ENCODE data around the gene SMIM45.
A peak's percentile ranks its signal among the peaks of the same experiment; 100 is the strongest.

Gene SMIM45

DNA sequence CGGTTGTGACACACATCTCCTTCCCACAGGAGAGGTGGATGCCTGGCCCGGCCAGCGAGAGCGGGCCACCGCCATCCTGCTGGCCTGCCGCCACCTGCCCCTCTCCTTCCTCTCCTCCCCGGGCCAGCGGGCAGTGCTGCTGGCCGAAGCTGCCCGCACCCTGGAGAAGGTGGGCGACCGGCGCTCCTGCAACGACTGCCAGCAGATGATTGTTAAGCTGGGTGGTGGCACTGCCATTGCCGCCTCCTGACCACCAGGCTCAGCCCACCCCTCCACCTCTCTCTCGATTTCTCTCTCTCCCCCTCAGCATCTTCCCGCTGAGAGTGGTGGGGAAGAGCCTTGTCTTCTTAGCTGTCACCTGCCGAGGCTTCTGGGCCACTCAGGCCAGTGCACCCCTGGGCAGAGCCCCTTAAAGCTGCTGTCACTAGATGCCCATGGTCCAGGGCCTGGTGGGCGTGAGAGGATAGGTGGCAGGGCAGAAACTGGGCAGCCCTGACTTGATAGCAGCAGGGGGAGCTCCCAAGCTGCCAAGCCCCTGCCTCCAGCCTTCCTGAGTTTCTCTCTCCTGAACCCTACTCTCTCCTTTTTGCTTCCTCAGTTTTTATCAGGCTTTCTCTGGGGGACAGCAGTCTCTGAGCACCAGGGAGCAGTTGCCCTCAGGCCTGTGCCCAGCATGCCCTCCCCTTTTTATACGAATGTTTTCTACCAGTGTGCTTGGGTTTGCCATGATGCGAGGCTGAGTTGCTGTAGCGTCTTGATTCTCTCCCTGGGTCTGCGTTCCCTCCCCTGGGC, 46.3 kb upstream of the SMIM45 start:
- Histone ChIP-seq H2AK5ac (ENCODE audit: low read depth, low read length) (no peak overlapping the region), H4K91ac (replicated peaks; ENCODE audit: insufficient read length, low read length) (no peak overlapping the region), H2BK120ac (replicated peaks; ENCODE audit: low read depth, low read length) (no peak overlapping the region), H3K4ac (replicated peaks; ENCODE audit: insufficient read length, low read depth, low read length) (no peak overlapping the region), H4K8ac (ENCODE audit: extremely low read depth, insufficient read depth, low read length) (no peak overlapping the region), H2AFZ (ENCODE audit: low read length) (no peak overlapping the region), H3K14ac (ENCODE audit: insufficient read length) (no peak overlapping the region), H3K56ac (replicated peaks; ENCODE audit: insufficient read length, low read depth, low read length) (no peak overlapping the region), H3K27me3 (replicated peaks in 1 of 4; ENCODE audit: control insufficient read depth in 3 of 4, extremely low read depth in 1 of 4, insufficient read depth in 3 of 4, low read length in 3 of 4) (peaks cover 14 to 24% (median 20%) of the 10 kb centered on the region in 4 experiments), H3K4me2 (ENCODE audit: insufficient read depth in 1 of 2, low read depth in 2 of 2, low read length in 2 of 2) (no peak overlapping the region), H3K18ac (ENCODE audit: extremely low read depth, low read length) (no peak overlapping the region), H3K4me1 (replicated peaks in 1 of 4; ENCODE audit: control insufficient read depth in 3 of 4, insufficient read depth in 4 of 4, low read length in 3 of 4) (peaks cover 0 to 19% (median 6%) of the 10 kb centered on the region in 4 experiments; a peak in 4 of 7 replicates), H3K23me2 (ENCODE audit: low read depth, low read length) (peaks cover 2% of the 10 kb centered on the region; the same call in 1 of the 2 replicates), H3K36me3 (ENCODE audit: control insufficient read depth in 2 of 4, insufficient read depth in 4 of 4, low read length in 3 of 4) (peaks cover 18 to 40% (median 30%) of the 10 kb centered on the region in 4 experiments), H4K5ac (ENCODE audit: insufficient read length, low read depth, low read length) (no peak overlapping the region), H3K79me1 (ENCODE audit: low read depth, low read length) (no peaks in the 10 kb centered on the region), H3K4me3 (ENCODE audit: extremely low read depth in 1 of 4, insufficient read depth in 2 of 4, low read depth in 3 of 4, low read length in 4 of 4) (no peak overlapping the region), H2BK15ac (ENCODE audit: low read length) (no peak overlapping the region), H2BK5ac (ENCODE audit: low read depth, low read length) (no peak overlapping the region), H2BK12ac (ENCODE audit: low read depth, low read length) (no peak overlapping the region), H3K79me2 (ENCODE audit: control insufficient read depth in 1 of 2, insufficient read depth in 2 of 2, low read length in 2 of 2) (no peaks in the 10 kb centered on the region), H2BK20ac (ENCODE audit: low read length) (no peak overlapping the region), H3K9ac (replicated peaks in 1 of 4; ENCODE audit: extremely low read depth in 1 of 4, low read depth in 3 of 4, low read length in 3 of 4) (no peak overlapping the region), H3K27ac (ENCODE audit: low read depth, low read length) (no peak overlapping the region), H3K23ac (ENCODE audit: insufficient read length) (no peak overlapping the region), H4K20me1 (replicated peaks in 1 of 2; ENCODE audit: control insufficient read depth in 1 of 2, insufficient read depth in 2 of 2, low read length in 2 of 2) (peaks cover 12 to 27% of the 10 kb centered on the region in 2 experiments), H3K9me3 (ENCODE audit: insufficient read depth in 2 of 2, low read depth in 1 of 2, low read length in 1 of 2) (no peaks in the 10 kb centered on the region)
- TF ChIP-seq SP4 (IDR thresholded peaks at IDR 0.05; ENCODE audit: low read length): no peak
- no peak for TF ChIP-seq NRF1 (IDR thresholded peaks at IDR 0.05; ENCODE audit: low read depth, low read length)
- TF ChIP-seq, protein P1, sequence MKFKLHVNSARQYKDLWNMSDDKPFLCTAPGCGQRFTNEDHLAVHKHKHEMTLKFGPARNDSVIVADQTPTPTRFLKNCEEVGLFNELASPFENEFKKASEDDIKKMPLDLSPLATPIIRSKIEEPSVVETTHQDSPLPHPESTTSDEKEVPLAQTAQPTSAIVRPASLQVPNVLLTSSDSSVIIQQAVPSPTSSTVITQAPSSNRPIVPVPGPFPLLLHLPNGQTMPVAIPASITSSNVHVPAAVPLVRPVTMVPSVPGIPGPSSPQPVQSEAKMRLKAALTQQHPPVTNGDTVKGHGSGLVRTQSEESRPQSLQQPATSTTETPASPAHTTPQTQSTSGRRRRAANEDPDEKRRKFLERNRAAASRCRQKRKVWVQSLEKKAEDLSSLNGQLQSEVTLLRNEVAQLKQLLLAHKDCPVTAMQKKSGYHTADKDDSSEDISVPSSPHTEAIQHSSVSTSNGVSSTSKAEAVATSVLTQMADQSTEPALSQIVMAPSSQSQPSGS (IDR thresholded peaks at IDR 0.05; ENCODE audit: low read length): no peak
- no peak for TF ChIP-seq MAFK (IDR thresholded peaks at IDR 0.05; ENCODE audit: low read depth, low read length)
- TF ChIP-seq, protein P2, sequence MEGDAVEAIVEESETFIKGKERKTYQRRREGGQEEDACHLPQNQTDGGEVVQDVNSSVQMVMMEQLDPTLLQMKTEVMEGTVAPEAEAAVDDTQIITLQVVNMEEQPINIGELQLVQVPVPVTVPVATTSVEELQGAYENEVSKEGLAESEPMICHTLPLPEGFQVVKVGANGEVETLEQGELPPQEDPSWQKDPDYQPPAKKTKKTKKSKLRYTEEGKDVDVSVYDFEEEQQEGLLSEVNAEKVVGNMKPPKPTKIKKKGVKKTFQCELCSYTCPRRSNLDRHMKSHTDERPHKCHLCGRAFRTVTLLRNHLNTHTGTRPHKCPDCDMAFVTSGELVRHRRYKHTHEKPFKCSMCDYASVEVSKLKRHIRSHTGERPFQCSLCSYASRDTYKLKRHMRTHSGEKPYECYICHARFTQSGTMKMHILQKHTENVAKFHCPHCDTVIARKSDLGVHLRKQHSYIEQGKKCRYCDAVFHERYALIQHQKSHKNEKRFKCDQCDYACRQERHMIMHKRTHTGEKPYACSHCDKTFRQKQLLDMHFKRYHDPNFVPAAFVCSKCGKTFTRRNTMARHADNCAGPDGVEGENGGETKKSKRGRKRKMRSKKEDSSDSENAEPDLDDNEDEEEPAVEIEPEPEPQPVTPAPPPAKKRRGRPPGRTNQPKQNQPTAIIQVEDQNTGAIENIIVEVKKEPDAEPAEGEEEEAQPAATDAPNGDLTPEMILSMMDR (IDR thresholded peaks at IDR 0.05; ENCODE audit: control extremely low read depth in 1 of 3, insufficient read depth in 1 of 3, low read depth in 1 of 3, low read length in 3 of 3): 0 out of 4 replicates have a peak, but pooled peaks of 1 of the 3 experiments have one; percentile 5
- 0 out of 4 replicates have a peak, but pooled peaks of 1 of the 2 experiments have one; percentile 13 for TF ChIP-seq RAD21 (IDR thresholded peaks at IDR 0.05 in 1 of 2, conservative IDR thresholded peaks at IDR 0.05 in 1 of 2; ENCODE audit: low read depth in 2 of 2, low read length in 2 of 2)
- no peak for DNase-seq (ENCODE audit: low read depth in 1 of 2, low spot score in 2 of 2)
- no peak for FAIRE-seq
- ChIA-PET CTCF (ENCODE audit: partially characterized antibody) (interaction anchor here (0.6 to 5.2 kb wide), 8 partner anchors 11 to 269 kb away, joined by 3 to 32 read pairs (median 4); partner anchors contain the start of genes CENPM and TNFRSF13C), POLR2A (ENCODE audit: partially characterized antibody) (interaction anchor here (0.7 to 1.9 kb wide), 5 partner anchors 11 to 238 kb away, joined by 3 to 6 read pairs (median 3); no protein-coding TSS in a partner anchor)
- WGBS, 2 experiments (ENCODE audit: extremely low coverage in 1 of 2, insufficient coverage in 1 of 2, insufficient read length in 1 of 2, insufficient replicate concordance in 2 of 2, low coverage in 1 of 2, low lambda C conversion rate in 2 of 2, missing lambda C conversion rate in 1 of 2): 92% methylated on average over 21 of the region's 23 CpGs; no CpG with 5 or more reads in 1 of the 2 experiments

Measured in H1 (cell line).